ENCODE results near the gene FOXRED1. TPM values are rescaled to one million over a fixed set of nuclear protein-coding genes. Genes with fewer than 3 reads are reported as not detected.

Gene FOXRED1
- total and polyA plus RNA-seq, 9 of the 15 experiments (the other 6 are each of a cell fraction or from before 2014, with no cell fraction given), result 14.1 to 94.4 (median 53.1) TPM

DNA sequence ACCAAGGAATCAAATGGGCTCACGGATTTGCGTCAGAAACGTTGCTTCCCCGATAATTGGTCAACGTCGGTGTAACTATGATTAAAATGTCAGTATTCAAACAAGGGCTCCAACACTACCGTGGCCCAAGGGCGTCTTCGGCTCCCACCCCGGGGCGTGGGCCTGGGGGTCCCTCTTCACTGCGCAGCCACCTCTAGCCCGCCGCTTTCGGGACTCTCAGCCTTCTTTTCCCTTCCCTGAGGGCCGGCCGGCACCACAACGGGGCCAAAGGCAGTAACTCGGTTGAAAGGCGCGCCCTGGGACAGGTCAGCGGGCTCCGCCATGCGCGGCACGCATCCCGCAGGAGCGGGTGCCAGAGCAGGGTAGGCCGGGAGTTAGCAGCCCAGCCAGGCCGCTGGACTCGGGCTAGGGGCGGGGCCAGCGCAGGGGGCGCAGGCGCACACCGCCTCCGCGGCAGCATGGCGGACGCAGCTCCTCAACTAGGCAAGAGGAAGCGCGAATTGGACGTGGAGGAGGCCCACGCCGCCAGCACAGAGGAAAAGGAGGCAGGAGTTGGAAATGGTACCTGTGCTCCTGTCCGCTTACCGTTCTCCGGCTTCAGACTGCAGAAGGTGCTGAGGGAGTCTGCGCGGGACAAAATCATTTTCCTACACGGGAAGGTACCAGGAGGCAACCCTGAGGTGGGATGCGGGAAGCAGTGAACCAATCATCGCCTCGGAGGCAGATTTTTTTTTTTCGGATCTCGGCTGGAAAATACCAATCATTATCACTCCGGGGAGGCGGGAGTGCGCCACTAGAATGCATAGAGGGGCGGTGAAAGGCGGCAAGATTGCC is 34.9 kb downstream of the FOXRED1 start, which contains the start of gene DCPS (continued):
- TF ChIP-seq, protein P1, sequence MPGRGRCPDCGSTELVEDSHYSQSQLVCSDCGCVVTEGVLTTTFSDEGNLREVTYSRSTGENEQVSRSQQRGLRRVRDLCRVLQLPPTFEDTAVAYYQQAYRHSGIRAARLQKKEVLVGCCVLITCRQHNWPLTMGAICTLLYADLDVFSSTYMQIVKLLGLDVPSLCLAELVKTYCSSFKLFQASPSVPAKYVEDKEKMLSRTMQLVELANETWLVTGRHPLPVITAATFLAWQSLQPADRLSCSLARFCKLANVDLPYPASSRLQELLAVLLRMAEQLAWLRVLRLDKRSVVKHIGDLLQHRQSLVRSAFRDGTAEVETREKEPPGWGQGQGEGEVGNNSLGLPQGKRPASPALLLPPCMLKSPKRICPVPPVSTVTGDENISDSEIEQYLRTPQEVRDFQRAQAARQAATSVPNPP (IDR thresholded peaks at IDR 0.05; ENCODE audit: borderline replicate concordance, insufficient read depth, insufficient read length), result no peak
- TF ChIP-seq, protein P2, sequence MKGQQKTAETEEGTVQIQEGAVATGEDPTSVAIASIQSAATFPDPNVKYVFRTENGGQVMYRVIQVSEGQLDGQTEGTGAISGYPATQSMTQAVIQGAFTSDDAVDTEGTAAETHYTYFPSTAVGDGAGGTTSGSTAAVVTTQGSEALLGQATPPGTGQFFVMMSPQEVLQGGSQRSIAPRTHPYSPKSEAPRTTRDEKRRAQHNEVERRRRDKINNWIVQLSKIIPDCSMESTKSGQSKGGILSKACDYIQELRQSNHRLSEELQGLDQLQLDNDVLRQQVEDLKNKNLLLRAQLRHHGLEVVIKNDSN (CRISPR knock-in tag; IDR thresholded peaks at IDR 0.05), result no peak
- TF ChIP-seq SETDB1 (IDR thresholded peaks at IDR 0.05; ENCODE audit: low read length), result no peak
- TF ChIP-seq, protein P3, sequence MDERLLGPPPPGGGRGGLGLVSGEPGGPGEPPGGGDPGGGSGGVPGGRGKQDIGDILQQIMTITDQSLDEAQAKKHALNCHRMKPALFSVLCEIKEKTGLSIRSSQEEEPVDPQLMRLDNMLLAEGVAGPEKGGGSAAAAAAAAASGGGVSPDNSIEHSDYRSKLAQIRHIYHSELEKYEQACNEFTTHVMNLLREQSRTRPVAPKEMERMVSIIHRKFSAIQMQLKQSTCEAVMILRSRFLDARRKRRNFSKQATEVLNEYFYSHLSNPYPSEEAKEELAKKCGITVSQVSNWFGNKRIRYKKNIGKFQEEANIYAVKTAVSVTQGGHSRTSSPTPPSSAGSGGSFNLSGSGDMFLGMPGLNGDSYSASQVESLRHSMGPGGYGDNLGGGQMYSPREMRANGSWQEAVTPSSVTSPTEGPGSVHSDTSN (CRISPR knock-in tag; IDR thresholded peaks at IDR 0.05; ENCODE audit: low read depth), result no peak
- TF ChIP-seq, protein P3 (tag; conservative IDR thresholded peaks at IDR 0.05; ENCODE audit: low read depth), result no peak
- TF ChIP-seq, protein P4, sequence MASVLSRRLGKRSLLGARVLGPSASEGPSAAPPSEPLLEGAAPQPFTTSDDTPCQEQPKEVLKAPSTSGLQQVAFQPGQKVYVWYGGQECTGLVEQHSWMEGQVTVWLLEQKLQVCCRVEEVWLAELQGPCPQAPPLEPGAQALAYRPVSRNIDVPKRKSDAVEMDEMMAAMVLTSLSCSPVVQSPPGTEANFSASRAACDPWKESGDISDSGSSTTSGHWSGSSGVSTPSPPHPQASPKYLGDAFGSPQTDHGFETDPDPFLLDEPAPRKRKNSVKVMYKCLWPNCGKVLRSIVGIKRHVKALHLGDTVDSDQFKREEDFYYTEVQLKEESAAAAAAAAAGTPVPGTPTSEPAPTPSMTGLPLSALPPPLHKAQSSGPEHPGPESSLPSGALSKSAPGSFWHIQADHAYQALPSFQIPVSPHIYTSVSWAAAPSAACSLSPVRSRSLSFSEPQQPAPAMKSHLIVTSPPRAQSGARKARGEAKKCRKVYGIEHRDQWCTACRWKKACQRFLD (CRISPR knock-in tag; IDR thresholded peaks at IDR 0.05), result peak; percentile 76; the same call in 1 of the 2 replicates
- TF ChIP-seq POLR2AphosphoS2 (IDR thresholded peaks at IDR 0.05; ENCODE audit: low read length), result peak; percentile 55; the same call in 1 of the 2 replicates
- TF ChIP-seq RBM22 (IDR thresholded peaks at IDR 0.05; ENCODE audit: low read depth, low read length, poor library complexity, severe bottlenecking), result peak; percentile 72
- no peak for TF ChIP-seq NELFE (IDR thresholded peaks at IDR 0.05; ENCODE audit: insufficient read depth, insufficient read length)
- no peak for TF ChIP-seq HEY1 (CRISPR knock-in tag; IDR thresholded peaks at IDR 0.05; ENCODE audit: borderline replicate concordance)
- no peak; a peak in 1 of 4 replicates for TF ChIP-seq KDM4B (IDR thresholded peaks at IDR 0.05; ENCODE audit: borderline replicate concordance in 2 of 2, low read depth in 1 of 2)
- no peak for TF ChIP-seq PHB2 (IDR thresholded peaks at IDR 0.05; ENCODE audit: low read depth)
- TF ChIP-seq SRSF7 (optimal IDR thresholded peaks at IDR 0.05; ENCODE audit: low read depth, low read length), result no peak
- TF ChIP-seq TCF7 (IDR thresholded peaks at IDR 0.05; ENCODE audit: borderline replicate concordance), result no peak

Data from K562 (cell line).